Raji (cell line): ENCODE data around the gene ADD3.

ENCODE experiments used
- POLR2A ChIP-seq: IDR thresholded peaks from 2 replicates; pipeline ENCODE4 v1.6.1; 2011; ENCODE audit warnings: low read depth, low read length, control low read depth; ENCODE audit not compliant: insufficient read depth

The ADD3 gene

DNA sequence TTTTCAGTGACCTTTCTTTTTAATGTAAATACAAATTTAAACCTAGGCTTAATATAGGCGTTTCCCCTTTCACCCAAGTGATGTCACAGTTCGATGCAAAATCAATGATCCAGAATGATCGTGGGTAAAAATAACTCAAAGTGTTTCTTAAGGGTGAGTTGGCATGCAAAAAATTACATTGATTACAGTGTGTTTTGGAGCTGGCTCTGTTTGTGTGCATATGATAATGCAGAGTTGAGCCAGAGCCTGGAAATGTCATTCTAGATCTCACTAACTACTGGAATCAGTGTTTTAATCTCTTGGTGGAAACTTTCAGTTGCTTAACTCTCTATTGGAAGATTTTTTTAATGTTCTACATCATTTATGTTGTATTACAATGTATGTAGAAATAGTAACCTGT lies 127.1 kb downstream of the ADD3 start:
- TF ChIP-seq POLR2A = no peak

DNA sequence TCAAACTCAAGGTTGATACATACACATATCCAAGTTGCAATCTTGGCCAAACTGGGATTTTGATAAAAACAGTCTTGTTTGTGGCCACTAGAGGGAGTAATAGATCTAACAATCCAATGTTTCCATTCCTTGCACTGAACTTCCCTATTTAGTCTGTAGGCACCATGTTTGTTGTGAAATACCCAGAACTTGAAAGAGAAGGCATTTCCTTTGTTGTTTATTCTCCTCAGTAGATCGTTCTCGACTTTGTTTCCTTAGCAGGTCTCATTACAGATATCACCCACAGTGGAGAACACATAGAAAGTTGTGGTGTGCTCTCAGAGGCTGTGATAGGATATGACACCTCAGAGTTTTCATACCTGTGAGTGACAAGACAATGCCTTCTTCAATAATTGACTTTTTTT lies 129.4 kb downstream of the ADD3 start:
- no peak for TF ChIP-seq POLR2A

DNA sequence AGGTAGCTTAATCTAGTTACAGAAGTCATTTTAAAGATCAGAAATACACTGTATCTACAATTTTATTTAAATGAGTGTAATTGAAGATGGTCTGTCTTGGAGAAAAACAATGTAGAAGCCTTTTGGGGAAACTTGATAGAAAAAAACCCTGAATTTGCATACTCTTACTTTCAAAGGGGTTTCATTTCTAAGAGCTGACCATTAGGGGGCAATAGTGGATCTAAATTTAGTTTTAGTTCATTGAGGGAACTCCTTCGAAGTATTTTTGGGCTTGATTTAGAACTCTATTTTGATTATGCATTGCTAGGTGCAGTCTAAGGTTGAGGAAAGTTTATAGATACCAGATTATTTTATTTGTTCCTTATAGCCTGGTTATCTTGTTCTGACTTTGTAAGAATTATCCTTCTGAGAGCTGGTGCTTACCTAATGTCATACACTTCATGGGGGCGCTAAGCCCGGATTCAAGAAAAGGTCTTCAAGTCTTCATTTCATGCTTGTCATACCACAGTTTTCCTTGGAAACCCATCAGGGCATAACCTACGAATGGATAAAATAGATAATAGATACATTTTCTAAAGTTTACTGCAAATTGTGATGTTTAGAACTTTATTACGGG lies 130.5 kb downstream of the ADD3 start:
- TF ChIP-seq POLR2A = no peak

DNA sequence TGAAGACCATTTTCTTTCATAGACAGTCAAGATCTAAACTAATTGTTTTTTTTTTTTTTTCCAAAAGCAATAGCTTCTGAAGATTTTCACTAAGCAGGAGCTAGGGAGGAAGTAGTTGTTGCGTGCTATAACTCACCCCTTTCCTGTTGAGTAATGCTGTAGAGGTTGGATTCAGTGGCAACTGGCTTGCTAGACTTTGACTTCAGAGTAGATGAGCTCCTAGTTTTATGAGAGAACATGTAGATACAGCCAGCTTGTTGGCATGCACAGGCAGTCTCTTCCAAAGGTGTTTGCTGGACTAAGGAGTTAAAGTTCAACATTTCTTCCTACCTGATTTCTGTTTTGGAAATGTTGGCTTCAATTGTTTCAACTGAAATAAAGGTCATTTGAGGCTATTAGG lies 133.4 kb downstream of the ADD3 start:
- no peak for TF ChIP-seq POLR2A

DNA sequence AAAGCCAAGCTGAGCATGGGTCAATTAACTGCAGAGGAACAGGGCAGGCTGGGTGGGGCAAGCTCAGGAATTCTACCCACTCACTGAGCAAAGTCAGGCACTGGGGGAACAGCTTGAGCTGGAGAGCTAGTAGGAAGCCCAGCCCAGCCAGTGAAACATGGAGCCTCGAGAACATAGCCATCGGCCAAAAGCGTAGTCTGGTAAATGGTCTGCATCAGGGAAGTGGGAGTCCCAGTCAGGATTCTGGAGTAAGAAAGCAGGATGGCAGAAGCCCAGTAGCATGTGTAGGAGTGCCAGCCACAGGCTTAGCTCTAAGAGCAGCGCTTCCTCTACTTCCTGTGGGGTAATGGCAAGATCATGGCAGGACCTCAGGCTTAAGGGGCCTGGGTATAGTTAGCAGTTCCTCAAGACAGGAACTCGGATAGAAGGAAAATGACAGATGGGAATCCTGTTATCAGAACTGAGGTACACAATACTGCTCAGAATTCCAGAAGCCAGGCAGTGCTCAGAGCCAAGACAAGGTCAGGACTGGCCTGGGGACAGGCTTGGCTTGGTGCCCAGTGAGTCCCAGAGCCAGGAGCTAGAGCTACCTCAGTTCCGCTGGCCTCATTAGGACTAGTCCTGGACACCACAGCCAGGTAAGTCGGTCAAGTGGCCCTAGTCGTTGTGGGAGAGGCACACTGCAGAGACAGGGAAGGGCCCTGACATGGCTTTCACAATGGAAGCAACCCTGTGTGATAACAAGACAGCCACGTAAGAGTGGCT lies 134.3 kb downstream of the ADD3 start:
- TF ChIP-seq POLR2A = no peak

DNA sequence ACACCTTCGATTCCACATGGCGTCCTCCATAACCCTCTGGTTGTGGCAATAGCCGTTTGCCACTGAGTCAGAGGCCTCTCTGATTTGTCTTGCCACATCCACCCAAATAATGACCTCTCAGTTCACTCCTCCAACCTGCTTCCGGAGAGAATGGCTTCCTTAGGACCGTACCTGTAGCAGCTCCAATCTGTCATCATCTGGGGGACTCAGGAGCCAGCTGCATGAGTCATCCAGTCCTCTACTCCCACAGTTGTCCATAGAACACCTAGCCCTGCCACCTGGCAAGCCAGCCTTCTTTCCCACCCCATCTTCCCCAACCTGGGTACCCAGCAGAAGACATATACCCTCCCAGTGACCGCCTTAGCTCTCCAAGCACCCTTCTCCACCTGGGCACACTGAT lies 135.2 kb downstream of the ADD3 start:
- TF ChIP-seq POLR2A = no peak

DNA sequence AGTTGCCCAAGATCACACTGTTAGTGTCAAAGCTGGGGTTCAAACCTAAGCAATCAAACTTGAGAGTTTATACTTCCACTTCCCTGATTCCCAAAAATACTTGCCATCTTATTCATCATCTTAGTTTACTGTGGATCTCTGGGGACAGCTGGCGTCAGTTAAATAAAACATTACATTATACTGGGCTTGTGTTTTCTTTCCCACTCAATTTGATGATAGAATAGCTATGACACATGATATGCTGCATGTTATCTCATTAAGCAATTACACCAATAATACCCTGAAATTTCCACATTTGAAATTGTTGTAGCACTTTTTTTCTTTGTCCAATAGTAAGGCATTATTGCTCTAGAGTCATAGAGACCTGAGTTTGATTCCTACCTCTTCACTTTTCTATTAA lies 136.7 kb downstream of the ADD3 start:
- TF ChIP-seq POLR2A = no peak

DNA sequence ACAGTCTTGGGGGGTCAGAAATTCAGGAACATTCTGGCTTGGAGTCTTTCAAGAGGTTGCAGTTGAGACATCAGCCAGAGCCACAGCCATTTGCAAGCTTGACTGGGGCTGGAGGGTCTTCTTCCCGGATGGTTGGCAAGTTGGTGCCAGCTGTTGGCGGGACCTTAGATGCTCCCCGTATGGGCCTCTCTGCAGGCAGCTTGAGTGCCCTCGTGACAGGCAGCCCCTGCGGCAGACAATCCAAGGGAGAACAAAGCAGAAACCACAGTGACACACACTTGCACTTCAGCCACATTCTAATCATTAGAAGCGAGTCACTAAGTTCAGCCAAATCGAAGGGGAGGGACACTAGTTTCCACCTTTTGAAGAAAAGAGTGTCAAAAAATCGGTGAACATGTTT lies 140.2 kb downstream of the ADD3 start:
- TF ChIP-seq POLR2A = no peak

DNA sequence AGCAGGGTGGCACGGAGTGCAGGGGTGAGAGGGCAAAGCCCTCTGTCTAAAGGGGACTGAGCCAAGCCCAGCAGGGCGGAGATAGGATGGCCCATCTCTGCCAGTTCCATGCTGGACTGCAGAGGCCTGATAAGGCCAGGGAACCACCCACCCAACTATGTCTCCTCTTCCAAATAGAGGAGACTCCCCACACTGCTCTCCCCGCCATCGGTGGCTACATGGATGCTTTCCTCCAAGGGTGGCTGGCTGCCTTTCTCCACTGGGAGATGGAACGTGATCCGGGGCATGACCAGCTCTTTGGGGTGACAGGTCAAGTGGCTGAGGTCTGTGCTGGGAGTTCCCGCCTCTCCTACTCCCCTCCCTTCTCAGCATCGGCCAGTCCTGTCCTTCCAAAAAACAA lies 141.5 kb downstream of the ADD3 start:
- TF ChIP-seq POLR2A = no peak

DNA sequence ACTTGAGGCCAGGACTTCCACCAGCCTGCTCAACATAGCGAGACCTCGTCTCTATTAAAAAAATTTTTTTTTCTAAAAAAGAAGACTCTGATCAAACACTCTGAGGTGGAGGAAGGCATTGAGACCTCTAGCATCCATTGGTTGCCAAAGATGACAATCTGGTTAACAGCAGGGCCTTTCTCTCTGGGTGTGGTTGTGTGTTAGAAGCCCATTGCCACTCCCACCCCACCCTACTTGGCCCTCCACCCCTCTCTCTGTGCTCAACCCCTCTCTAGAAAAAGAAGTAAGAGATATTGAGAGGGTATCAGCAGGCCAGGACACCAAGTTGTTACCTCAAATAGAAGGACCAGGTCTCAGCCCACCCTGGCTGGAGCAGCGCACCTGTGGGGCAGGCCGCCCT lies 142.3 kb downstream of the ADD3 start:
- TF ChIP-seq POLR2A = no peak

DNA sequence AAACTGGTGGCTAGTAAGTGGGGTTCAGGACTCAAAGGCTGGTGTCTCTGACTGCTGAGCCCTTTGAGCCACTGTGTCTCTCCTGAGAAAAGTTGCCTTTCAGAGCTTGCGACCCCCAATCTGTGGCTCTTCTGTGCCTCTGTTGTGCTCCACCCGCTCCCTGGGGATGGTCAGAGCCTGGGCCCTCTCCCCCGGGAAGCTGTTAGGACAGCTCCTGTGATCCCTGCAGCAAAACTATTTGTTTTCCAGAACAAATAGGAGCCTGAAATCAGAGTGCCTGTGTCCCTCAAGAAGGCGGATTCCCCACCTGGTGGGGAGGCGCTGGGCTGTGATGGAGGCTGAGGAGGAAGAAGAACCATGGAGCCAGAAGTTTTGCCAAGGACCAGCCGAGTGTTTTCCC lies 143.2 kb downstream of the ADD3 start:
- TF ChIP-seq POLR2A = no peak

DNA sequence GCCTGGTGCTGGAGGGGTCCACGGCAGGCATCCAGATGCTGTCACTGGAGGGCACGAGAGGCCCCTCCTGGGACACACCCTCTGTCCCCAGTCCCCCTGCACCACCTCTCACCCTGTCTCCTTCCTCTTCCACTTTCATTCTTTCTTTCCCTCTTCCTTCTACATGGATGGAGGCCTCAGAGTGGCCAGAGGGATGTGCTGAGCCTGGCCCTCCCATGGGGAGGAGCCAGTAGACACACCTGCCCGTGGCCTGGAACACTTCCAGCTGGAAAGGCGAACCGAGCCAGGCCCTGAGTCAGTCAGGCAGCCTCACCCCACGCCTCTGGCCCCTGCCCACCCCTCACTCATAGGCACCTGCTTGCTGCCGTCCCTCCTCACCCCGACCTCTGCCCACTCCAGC lies 143.7 kb downstream of the ADD3 start:
- no peak for TF ChIP-seq POLR2A

DNA sequence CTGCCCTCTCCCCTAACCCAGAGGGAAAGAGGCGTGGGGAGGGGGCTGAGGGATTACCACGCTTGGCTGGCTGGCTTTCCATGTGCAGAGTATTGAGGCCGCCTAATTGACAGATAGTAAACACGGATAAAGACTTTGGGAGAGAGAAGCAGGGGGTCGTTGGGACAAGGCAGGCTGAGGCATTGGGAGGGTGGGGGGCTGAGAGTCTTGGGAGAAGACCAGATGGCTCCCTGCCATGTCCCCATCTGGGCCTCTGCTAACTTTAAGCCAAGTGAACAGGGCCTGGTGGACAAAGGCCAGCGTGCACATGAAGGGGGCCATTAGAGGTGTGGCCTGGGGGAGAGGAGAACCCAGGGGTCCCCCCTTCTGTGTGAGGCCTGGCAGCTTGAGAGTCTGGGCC lies 144.2 kb downstream of the ADD3 start:
- TF ChIP-seq POLR2A = no peak

DNA sequence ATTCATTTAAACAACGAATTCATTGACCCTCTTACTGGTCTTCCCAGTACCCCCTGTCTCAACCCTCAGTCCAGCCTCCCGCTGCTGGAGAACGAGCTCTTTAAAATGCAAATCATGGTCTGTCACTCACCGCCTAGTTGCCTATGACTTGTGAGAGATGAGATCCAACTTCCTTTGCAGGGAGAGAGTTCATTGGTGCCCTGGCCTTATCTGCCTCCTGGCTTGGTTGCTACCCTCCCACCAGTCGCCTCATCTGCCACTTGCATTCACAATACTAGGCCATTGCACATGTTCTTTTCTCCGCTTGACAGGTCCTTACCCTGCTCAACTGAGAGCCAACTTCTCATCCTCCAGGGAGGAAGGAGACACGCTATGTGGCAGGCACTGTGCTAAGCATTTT lies 145.6 kb downstream of the ADD3 start:
- TF ChIP-seq POLR2A = no peak

DNA sequence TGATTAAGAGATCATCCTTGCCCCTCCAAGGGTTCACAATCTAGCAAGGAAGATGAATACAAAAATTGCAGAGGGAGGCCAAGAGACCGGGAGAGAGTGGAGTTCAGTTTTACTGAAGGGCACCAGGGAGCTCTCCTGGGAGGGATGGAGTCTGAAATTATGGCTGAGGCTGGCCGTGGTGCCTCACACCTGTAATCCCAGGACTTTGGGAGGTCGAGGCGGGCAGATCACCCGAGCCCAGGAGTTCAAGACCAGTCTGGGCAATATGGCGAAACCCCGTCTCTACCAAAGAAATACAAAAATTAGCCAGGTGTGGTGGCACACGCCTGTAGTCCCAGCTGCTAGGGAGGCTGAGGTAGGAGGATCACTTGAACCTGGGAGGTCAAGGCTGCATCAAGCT lies 148.3 kb downstream of the ADD3 start:
- no peak for TF ChIP-seq POLR2A

DNA sequence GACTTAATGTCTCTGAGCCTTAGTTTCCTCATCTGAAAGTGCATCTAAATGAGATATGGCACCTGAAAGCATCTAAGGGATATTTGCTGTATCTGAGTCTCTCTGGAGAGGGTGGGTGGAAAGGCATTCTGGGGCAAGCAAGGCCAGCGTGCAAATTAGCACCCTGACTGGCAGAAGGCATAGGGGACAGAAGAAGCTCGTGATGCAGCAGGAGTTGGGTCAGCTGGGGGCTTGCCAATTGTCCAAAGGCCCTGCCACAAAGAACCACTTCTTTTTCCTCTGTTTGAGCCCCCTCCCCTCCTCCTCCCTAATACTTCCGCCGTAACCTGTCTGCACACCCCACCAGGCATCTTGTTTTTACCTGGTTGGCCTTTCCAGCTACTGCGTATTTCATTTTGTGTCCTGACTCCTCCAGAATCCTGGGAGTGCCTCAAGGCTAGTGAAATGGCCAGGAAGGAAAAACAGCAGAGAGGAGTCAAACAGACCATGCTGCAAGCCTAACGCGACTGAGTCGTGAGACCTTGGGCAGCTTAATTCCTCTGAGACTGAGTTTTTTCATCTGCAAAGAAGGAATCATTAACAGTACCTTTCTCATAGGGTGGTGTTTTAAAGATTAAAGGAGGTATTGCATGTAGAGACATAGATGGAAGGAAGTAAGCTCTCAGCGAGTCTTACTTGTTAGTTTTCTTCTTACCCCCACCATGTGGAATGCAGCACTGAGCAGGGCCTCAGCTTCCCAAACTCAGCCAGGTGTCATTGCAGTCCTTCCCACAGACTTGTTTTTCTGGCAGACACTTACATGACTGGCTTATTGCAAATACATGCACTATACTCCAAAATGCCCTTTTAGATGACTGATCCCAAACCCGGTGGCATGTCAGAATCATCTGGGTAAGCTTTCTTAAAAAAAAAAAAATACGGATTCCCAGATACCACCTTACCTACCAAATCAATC lies 150.5 kb downstream of the ADD3 start:
- TF ChIP-seq POLR2A = no peak
